ENCODE results near the gene ASXL1. TPM values are rescaled to one million over a fixed set of nuclear protein-coding genes. Genes with fewer than 3 reads are reported as not detected.

The ASXL1 gene
- total RNA-seq: 84.4 TPM

DNA sequence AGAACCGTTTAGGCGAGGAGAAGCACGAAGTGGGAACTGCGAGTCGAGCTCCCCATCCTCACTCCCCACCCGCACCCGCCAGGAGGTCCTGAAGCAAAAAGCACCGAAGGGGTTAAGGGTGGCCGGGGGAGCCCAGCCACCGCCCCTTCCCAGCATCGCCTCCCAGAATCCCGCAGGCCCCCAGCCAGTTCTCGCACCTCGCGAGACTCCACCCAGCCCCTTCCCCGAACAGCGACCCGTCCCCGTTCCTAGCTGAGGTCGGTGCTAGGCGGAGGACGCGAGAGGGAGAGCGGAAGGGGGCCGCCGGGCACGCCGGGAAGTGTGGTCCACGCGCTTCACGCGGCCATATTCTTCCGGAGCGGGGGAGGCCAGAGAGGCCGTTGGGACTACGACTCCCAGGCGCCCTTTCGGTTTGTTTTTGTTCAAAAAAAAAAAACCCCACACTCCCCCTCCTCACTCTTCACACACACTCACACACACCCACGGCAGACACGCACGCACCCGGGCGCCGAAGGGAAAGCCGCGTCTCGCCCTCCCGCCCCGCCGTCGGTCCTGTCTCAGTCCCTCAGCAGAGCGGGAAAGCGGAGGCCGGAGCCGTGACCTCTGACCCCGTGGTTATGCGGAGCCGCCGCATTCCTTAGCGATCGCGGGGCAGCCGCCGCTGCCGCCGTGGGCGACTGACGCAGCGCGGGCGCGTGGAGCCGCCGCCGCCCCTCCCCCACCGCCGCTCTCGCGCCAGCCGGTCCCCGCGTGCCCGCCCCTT is at the start of gene ASXL1:
TSS of gene ASXL1 (plus strand) at position 463 of the 763 bp plus-strand sequence. CDS start 445 bp downstream, outside the sequence.

Other genes with a start within 250 kb of the ASXL1 start
- gene TM9SF4, start 248.6 kb upstream of the ASXL1 start, total RNA-seq: 61.0 TPM
- 6.2 TPM for gene PLAGL2, start 150.6 kb upstream of the ASXL1 start, total RNA-seq
- 40.4 TPM for gene POFUT1, start 150.5 kb upstream of the ASXL1 start, total RNA-seq
- gene KIF3B, start 80.7 kb upstream of the ASXL1 start, total RNA-seq: 28.8 TPM
- gene NOL4L, start 227.0 kb downstream of the ASXL1 start, total RNA-seq: 25.0 TPM

Data from metanephros (tissue), 1 donor.